Measurements from ENCODE around the gene ZFP14. TPM values are rescaled to one million over a fixed set of nuclear protein-coding genes. Genes with fewer than 3 reads are reported as not detected.
A peak's percentile ranks its signal among the peaks of the same experiment; 100 is the strongest.

Gene ZFP14
- total RNA-seq, 1 donor from 2014 or later = 6.9 TPM

GRCh38 chr19:36418287-36419001, 39.4 kb upstream of the ZFP14 start, which contains the start of gene ZFP82:
Gene ZFP82 (minus strand): TSS chr19:36418644. CDS start chr19:36409789, 8,855 bp downstream.
- H3K4me1 ChIP-seq = peaks cover 11% of the 10 kb centered on the region
- H3K4me3 ChIP-seq = peak within 1 kb of the TSS; percentile 79
- peak within 1 kb of the TSS; percentile 91 for H3K27ac ChIP-seq
- no peaks in the 10 kb centered on the region for H3K36me3 ChIP-seq
- peak; percentile 99 for ATAC-seq
- DNase-seq = peak; percentile 91
- intact Hi-C loops (cut with DNase I) = no loop called here
- TF ChIP-seq CTCF (IDR thresholded peaks at IDR 0.05) = no peak
- no peaks in the 10 kb centered on the region for H3K9me3 ChIP-seq
- H3K27me3 ChIP-seq = no peaks in the 10 kb centered on the region

GRCh38 chr19:36417752-36418286, 38.8 kb upstream of the ZFP14 start:
- Histone ChIP-seq H3K9me3 (no peaks in the 10 kb centered on the region), H3K36me3 (no peaks in the 10 kb centered on the region), H3K27me3 (no peaks in the 10 kb centered on the region), H3K4me3 (peak overlapping the region; percentile 79), H3K4me1 (peaks cover 11% of the 10 kb centered on the region), H3K27ac (peak overlapping the region; percentile 91)
- DNase-seq = no peak
- intact Hi-C loops (cut with DNase I) = no loop called here
- no peak for ATAC-seq
- TF ChIP-seq CTCF (IDR thresholded peaks at IDR 0.05) = no peak

- Histone ChIP-seq H3K27ac (no peak overlapping the region), H3K36me3 (peaks cover 43% of the 10 kb centered on the region), H3K4me1 (no peaks in the 10 kb centered on the region), H3K27me3 (no peaks in the 10 kb centered on the region), H3K4me3 (no peak overlapping the region), H3K9me3 (no peaks in the 10 kb centered on the region)
- intact Hi-C loops (cut with DNase I) = no loop called here
- ATAC-seq (no peak), DNase-seq (no peak)
- TF ChIP-seq CTCF (IDR thresholded peaks at IDR 0.05) = no peak
Observed at GRCh38 chr19:36409841-36410240, 30.8 kb upstream of the ZFP14 start.

GRCh38 chr19:36408101-36408500, 29.1 kb upstream of the ZFP14 start:
- no peak for TF ChIP-seq CTCF (IDR thresholded peaks at IDR 0.05)
- Histone ChIP-seq H3K4me3 (no peak overlapping the region), H3K9me3 (no peaks in the 10 kb centered on the region), H3K27ac (no peak overlapping the region), H3K36me3 (peaks cover 57% of the 10 kb centered on the region), H3K4me1 (no peaks in the 10 kb centered on the region), H3K27me3 (no peaks in the 10 kb centered on the region)
- intact Hi-C loops (cut with DNase I) = no loop called here
- ATAC-seq = no peak
- no peak for DNase-seq

- H3K9me3 ChIP-seq = peaks cover 4% of the 10 kb centered on the region
- no peaks in the 10 kb centered on the region for H3K4me1 ChIP-seq
- intact Hi-C loops (cut with DNase I) = no loop called here
- TF ChIP-seq CTCF (IDR thresholded peaks at IDR 0.05) = no peak
- no peaks in the 10 kb centered on the region for H3K27me3 ChIP-seq
- DNase-seq (no peak), ATAC-seq (no peak)
- H3K27ac ChIP-seq = no peak overlapping the region
- no peak overlapping the region for H3K4me3 ChIP-seq
- H3K36me3 ChIP-seq = peaks cover 57% of the 10 kb centered on the region
Observed at GRCh38 chr19:36404498-36404897, 25.5 kb upstream of the ZFP14 start.

All from upper lobe of right lung (tissue), 1 donor.